HAP-1 (cell line): ENCODE measurements around the gene FOSL2.

Experiments
- DNase-seq, 2 experiments: peaks; one replicate each; pipeline ENCODE4 v3.0.0-alpha.2; 2016 to 2020; ENCODE audit warnings: low spot score in 2 of 2
- H3K27me3 ChIP-seq: fragments of 250-450 bp; sonication (Bioruptor Pico); 2 replicates; pipeline ENCODE4 v1.5.1; 2020; ENCODE audit warnings: low read depth, mild to moderate bottlenecking, moderate library complexity
- H3K36me3 ChIP-seq: fragments of 250-450 bp; sonication (Bioruptor Pico); replicated peaks from 2 replicates; pipeline ENCODE4 v1.5.1; 2020; ENCODE audit warnings: mild to moderate bottlenecking
- H3K4me1 ChIP-seq: fragments of 250-450 bp; sonication (Bioruptor Pico); 2 replicates; pipeline ENCODE4 v1.5.1; 2020; ENCODE audit warnings: mild to moderate bottlenecking
- H3K4me3 ChIP-seq: fragments of 250-450 bp; sonication (Bioruptor Pico); 2 replicates; pipeline ENCODE4 v1.5.1; 2020; ENCODE audit warnings: mild to moderate bottlenecking, moderate library complexity
- H3K9me3 ChIP-seq: fragments of 250-450 bp; sonication (Bioruptor Pico); 2 replicates; pipeline ENCODE4 v1.5.1; 2020; ENCODE audit warnings: mild to moderate bottlenecking, moderate library complexity
- in situ Hi-C: fragments of 300-500 bp; cut with MboI; formaldehyde crosslinking; loops from 3 replicates; pipeline ENCODE4 v1.14.3; 2020; ENCODE audit warnings: low sequenced_read_pairs, inconsistent platforms, mixed read lengths

FOSL2 gene

DNA sequence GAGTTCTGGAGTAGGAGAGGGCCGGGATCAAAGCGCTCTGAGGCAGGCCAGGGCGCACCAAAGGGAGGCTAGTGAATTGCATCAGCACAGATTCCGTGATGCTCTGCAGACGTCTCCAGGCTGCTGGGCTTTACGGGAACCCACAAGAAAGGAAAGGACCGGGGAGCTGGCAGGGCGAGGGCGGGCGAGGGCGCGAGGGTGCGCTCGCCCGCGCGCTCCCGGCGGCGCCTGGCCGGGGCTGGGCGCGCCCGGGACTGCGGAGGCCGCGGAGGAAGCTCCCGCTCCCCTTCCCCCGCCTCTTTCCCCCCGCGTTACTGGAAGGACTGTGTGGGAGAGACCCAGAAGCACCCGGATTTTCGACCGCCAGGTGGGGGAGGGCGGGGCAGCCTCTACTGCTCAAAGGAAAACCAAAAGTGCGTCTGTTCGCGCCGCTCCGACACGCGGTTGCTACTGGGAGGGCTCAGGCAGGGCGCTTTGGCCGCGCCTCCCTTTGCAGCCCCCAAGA lies 2.4 kb upstream of the FOSL2 start:
- Histone ChIP-seq H3K9me3 (no peaks in the 10 kb centered on the region), H3K36me3 (no peaks in the 10 kb centered on the region), H3K27me3 (no peaks in the 10 kb centered on the region), H3K4me1 (peaks cover 7% of the 10 kb centered on the region), H3K4me3 (peak overlapping the region; percentile 60)
- in situ Hi-C loops: no loop called here
- peak; percentile 20 to 66 for DNase-seq

DNA sequence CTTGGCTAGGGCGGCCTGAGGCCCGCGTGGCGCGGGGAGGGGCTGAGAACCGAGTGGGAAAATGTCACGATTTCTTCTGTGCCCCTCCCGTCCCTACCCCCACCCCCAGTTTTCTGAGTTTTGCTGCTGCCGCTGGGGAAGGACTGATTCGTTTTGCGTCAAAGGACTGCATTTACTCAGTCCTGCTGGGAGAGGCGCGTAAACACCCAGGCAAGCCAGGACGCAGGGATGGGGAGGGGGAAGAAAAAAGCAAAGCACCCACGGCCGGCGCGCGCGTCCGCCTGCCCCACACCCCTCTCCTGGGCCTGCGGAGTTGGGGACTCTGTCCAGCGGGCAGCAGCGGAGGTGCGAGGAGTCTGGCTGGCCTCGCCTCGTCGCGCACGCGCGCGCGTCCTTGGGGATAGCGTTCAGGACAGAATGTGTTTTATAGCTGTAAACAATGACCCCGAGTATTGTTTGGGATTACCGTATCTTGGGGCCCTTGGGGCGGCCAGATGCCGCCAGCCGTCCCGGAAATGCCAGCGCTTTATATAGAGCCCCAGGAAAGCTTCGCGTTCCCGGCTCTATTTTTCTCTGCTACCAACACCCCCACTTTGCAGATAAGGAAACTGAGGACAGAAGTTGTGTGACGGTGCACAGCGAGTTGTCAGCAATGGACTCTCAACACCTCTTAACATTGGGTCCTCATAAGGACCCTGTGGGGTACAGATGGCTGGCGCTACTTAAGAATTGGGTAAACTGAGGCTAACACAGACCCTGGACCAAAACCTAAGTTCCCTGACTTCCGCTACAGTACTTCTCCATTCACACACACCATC lies 1.7 kb upstream of the FOSL2 start:
- in situ Hi-C loops: no loop called here
- H3K27me3 ChIP-seq: no peaks in the 10 kb centered on the region
- H3K36me3 ChIP-seq: no peaks in the 10 kb centered on the region
- peak; percentile 17 to 65 for DNase-seq
- H3K4me3 ChIP-seq: peak overlapping the region; percentile 60
- no peaks in the 10 kb centered on the region for H3K9me3 ChIP-seq
- H3K4me1 ChIP-seq: peaks cover 7% of the 10 kb centered on the region

DNA sequence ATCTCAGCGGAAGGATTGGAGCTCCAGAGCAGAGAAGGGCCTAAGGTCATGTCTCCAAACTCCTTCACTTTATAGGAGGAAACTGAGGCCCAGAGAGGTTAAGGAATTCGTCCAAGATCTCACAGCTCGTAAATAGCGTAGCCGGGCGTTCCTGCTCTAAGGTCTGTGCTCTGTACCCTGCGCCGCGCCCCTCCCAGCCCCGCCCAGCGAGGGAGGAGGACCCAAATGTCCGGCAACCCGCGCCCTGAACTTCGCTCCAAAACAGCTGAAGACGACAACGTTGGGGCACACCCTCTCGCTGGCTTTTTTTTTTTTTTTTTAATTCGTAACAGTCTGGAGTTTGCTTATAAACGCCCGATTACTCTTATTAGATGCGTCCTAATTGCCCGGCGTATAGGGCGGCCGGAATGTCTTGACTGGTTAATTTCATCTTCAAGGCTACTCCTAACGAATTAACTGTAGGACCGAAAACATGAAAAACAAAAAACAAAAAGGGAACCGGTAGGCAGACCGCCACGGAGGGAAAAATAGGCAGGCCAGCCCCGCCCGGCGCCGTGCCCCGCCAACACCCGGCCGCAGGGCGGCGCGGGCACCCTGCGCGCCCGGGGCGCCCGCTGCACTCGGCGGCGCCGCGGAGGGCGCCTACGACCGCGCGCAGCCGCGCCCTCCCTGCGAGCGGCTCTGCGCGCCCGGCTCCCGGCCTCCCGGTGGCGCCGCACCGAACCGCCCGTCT lies 928 bp upstream of the FOSL2 start:
- Histone ChIP-seq H3K27me3 (no peaks in the 10 kb centered on the region), H3K36me3 (no peaks in the 10 kb centered on the region), H3K9me3 (no peaks in the 10 kb centered on the region), H3K4me1 (peaks cover 7% of the 10 kb centered on the region), H3K4me3 (peak overlapping the region; percentile 60)
- in situ Hi-C loops: no loop called here
- DNase-seq: peak; percentile 48 to 78

DNA sequence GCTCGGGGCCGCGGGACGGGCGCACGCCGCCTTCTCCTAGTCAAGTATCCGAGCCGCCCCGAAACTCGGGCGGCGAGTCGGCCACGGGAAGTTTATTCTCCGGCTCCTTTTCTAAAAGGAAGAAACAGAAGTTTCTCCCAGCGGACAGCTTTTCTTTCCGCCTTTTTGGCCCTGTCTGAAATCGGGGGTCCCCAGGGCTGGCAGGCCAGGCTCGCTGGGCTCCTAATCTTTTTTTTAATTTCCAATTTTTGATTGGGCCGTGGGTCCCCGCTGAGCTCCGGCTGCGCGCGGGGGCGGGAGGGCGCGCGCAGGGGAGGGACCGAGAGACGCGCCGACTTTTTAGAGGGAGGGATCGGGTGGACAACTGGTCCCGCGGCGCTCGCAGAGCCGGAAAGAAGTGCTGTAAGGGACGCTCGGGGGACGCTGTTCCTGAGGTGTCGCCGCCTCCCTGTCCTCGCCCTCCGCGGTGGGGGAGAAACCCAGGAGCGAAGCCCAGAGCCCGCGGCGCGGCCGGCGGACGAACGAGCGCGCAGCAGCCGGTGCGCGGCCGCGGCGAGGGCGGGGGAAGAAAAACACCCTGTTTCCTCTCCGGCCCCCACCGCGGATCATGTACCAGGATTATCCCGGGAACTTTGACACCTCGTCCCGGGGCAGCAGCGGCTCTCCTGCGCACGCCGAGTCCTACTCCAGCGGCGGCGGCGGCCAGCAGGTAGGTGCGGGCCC lies 617 bp downstream of the FOSL2 start:
- Histone ChIP-seq H3K27me3 (no peaks in the 10 kb centered on the region), H3K4me1 (peaks cover 9% of the 10 kb centered on the region), H3K36me3 (no peaks in the 10 kb centered on the region), H3K9me3 (no peaks in the 10 kb centered on the region), H3K4me3 (peak overlapping the region; percentile 60)
- in situ Hi-C loops: no loop called here
- DNase-seq: peak; percentile 26 to 67

DNA sequence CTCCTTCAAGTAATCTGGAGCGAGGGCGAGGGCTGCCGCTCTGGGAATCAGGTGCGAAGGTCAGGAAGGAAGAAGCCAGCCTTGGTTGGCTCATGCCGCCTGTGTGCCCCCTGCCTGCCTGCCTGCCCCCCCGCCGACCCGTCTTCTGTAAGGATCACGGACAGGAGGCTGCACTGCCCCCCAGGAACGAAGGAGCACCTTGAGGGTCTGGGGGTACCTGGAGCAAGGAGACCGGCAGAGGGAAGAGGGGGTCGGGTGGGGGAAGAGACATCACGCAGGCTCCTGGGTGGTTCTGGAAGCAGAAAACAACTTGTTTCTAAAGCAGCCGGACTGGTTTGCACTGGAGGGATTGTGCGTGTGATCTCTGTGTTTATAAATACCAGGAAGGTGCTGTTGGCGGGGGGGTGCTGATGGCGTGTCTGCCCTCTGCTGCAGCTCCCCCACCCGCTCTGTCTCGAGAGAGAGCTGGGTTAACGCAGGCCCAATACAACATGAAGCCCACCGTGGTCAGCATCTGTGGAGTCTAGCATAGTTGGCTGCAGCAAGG lies 1.7 kb downstream of the FOSL2 start:
- Histone ChIP-seq H3K4me3 (peak overlapping the region; percentile 7; the same call in 1 of the 2 replicates), H3K9me3 (no peaks in the 10 kb centered on the region), H3K27me3 (no peaks in the 10 kb centered on the region), H3K36me3 (no peaks in the 10 kb centered on the region), H3K4me1 (peaks cover 9% of the 10 kb centered on the region)
- in situ Hi-C loops: no loop called here
- no peak for DNase-seq

DNA sequence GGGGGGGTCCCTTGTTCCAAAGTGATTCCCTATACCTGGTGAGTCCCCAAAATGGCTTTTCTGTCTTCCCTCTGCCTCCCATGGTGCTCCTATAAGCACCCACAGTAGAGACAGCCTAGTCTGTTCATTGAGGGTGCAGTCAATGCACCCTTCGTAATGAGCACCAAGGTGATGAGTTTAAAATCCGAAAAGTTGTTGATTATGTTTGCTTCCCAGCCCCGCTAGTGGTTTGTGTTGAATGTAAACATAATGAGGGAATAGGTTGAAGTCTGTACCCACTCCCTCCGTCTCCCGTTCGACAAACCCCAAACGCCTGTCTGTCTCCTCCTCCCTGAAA lies 2.3 kb downstream of the FOSL2 start:
- no peak for DNase-seq
- Histone ChIP-seq H3K36me3 (no peaks in the 10 kb centered on the region), H3K4me1 (peaks cover 9% of the 10 kb centered on the region), H3K9me3 (no peaks in the 10 kb centered on the region), H3K4me3 (no peak overlapping the region), H3K27me3 (no peaks in the 10 kb centered on the region)
- in situ Hi-C loops: no loop called here

DNA sequence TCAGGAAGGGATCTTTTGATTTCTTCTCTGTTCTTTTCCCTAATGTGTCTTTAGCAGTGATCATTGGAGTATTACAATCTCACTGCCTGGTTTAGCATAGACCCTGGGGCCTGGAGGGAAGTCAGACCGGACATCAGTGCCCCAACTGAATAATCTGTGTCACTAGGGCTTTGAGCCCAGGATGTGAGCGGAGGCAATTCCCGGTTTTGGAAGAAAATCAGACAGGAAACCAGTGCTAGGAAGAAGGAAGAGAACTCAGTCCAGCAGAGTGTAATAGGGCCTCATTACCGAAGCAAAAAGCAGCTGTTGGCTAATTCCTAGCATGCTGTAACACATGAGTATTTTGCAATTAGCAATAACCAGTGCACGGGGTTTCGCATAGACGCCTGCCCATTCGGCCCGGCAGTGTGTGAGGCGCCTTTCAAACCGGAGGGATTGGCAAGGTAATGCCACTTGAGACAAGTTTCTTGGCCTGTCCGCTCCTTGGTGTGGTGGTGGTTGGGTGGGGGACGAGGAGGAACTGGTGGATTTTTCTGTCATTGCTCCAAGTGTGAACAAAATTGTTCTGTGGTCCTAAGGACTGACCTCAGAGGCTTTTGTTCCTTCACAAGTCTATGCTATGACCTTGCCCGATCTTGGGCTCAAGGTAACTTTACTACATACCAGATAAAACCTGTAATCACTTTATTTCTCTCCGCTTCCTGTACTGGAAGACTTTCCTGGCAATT lies 2.8 kb downstream of the FOSL2 start:
- Histone ChIP-seq H3K9me3 (no peaks in the 10 kb centered on the region), H3K27me3 (no peaks in the 10 kb centered on the region), H3K4me3 (no peak overlapping the region), H3K36me3 (no peaks in the 10 kb centered on the region), H3K4me1 (peaks cover 12% of the 10 kb centered on the region)
- in situ Hi-C loops: no loop called here
- DNase-seq: no peak

DNA sequence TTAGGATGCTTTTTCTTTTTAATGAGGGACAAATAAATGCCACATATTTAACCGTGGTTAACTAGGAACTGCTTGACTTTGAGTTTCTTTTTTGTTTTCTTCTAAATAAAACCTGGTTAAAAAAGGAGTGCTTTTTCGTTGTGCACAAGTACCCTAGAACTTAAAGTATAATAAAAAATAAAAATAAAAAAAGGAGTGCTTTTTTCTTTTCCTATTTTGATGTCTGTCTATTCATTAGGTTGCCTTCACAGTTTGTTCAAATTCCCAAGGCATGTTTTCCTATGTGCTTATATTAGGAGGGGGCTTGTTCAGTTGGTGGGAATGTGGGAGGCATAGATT lies 4.4 kb downstream of the FOSL2 start:
- in situ Hi-C loops: no loop called here
- Histone ChIP-seq H3K9me3 (no peaks in the 10 kb centered on the region), H3K36me3 (no peaks in the 10 kb centered on the region), H3K4me1 (peaks cover 5% of the 10 kb centered on the region; the same call in 1 of the 2 replicates), H3K4me3 (no peak overlapping the region), H3K27me3 (no peaks in the 10 kb centered on the region)
- no peak for DNase-seq

DNA sequence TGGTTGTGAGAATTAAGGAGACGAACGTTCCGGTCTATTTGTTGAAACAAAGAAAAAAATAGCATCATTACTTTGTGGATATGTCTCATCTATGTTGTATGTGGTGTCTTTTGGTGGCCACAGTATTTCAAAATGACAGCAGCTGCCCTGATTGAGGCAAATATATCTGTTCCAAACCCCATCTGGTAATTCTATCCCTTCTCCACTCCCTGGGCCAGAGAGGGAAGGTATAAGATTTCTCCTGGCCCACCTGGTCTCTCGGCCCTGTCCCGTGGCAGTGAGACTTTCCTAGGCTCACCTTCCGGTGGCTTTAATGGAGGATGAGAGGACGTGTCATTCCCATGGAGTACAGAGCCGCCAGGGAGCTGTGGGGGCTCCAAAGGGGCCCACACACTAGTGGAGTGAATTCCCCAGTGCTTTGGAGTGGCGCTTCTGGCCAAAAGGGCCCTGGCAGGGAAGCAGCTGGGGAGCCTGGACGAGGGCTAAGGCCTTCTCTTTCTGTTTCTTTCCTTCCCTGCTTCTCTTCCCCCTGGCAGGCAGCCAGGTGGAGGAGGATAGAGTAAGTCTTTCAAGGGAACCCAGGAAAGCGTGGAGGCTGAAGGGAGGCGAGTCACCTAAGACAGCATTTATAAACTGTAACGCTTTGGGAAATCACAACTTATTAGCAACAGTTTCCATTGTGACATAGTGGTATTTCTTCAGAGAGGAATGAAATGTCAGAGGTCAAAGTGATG lies 5.6 kb downstream of the FOSL2 start:
- DNase-seq: no peak
- no peak overlapping the region for H3K4me3 ChIP-seq
- no peaks in the 10 kb centered on the region for H3K27me3 ChIP-seq

DNA sequence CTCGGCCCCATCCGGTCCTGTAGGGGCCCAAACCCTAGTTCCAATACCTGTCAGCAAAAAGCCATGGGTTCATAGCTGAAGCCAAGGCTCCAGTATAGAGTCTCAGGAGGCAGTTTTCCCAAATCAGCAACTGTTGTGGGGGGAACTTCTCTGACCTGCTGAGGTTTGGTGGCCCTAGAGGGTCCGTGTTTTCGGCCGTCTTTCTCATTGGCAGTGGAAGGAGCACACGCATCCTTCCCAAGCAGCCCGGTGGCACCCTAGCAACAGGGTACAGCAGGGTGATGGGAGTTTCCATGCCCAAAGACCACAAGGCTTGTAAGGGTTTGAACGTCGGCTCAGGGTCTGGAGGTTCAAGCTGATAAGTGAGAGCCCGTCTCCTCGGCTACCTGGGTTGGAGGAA lies 6.6 kb downstream of the FOSL2 start:
- no peak for DNase-seq
- H3K27me3 ChIP-seq: no peaks in the 10 kb centered on the region
- no peaks in the 10 kb centered on the region for H3K36me3 ChIP-seq
- H3K9me3 ChIP-seq: no peaks in the 10 kb centered on the region
- H3K4me1 ChIP-seq: peaks cover 5% of the 10 kb centered on the region; the same call in 1 of the 2 replicates
- in situ Hi-C loops: no loop called here
- H3K4me3 ChIP-seq: no peak overlapping the region

More for the DNA sequence above, 5.6 kb downstream of the FOSL2 start:
- in situ Hi-C loops: no loop called here
- Histone ChIP-seq H3K4me1 (peaks cover 5% of the 10 kb centered on the region; the same call in 1 of the 2 replicates), H3K36me3 (no peaks in the 10 kb centered on the region), H3K9me3 (no peaks in the 10 kb centered on the region)

DNA sequence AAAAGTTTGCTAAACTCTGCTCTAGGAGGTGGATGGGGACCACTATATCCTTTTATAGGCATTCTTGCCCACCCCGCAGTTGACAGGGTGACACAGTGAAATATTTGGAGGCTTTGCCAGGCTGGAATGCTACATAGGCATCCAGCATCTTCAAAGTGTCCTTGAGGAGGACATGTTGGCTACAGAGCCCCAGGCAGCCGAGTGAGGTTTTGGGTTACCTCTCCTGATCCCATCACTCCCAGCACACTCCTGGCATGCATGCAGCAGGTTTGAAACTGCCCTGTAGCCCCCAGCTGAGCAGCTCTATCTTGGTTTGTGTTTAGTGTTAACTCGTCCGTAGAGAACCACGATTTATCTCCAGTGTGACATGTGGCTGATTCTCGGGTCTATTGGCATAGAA lies 7.3 kb downstream of the FOSL2 start:
- in situ Hi-C loops: loop anchor here (10.0 kb wide), 1 partner anchor 695 kb away; no protein-coding TSS in a partner anchor
- H3K4me3 ChIP-seq: no peak overlapping the region

DNA sequence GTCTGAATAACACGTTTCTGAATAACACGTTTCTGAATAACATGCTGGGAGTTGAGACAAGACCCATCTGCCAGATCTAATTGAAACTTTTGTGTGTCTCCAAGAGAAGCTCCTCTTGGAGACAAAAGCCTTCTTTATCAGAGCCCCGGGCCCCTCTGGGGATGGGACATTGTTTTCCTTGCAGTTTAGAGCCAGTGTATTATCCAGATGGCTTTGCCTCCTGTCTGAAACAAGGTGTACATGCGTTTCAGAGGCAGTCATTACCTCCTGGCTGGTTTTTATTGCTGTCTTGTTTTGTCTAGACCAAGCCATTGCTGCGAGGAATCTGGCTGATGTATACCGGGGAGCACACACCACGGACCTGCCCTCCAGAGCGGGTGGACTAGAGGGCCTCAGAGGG lies 7.8 kb downstream of the FOSL2 start:
- no peak overlapping the region for H3K4me3 ChIP-seq
- DNase-seq: no peak
- in situ Hi-C loops: loop anchor here (10.0 kb wide), 1 partner anchor 696 kb away; no protein-coding TSS in a partner anchor

More for the DNA sequence above, 7.3 kb downstream of the FOSL2 start:
- no peaks in the 10 kb centered on the region for H3K27me3 ChIP-seq
- peaks cover 5% of the 10 kb centered on the region; the same call in 1 of the 2 replicates for H3K4me1 ChIP-seq
- H3K9me3 ChIP-seq: no peaks in the 10 kb centered on the region
- DNase-seq: no peak
- no peaks in the 10 kb centered on the region for H3K36me3 ChIP-seq

More for the DNA sequence above, 7.8 kb downstream of the FOSL2 start:
- H3K27me3 ChIP-seq: no peaks in the 10 kb centered on the region
- H3K4me1 ChIP-seq: peaks cover 5% of the 10 kb centered on the region; the same call in 1 of the 2 replicates
- H3K9me3 ChIP-seq: no peaks in the 10 kb centered on the region
- H3K36me3 ChIP-seq: no peaks in the 10 kb centered on the region
